Right renal cortex interstitium (tissue), 3 donors: ENCODE data around the gene DLG3. TPM values are rescaled to one million over a fixed set of nuclear protein-coding genes. Genes with fewer than 3 reads are reported as not detected.

Source experiments
- DNase-seq, 3 donors: peaks; one replicate each; pipeline ENCODE4 v3.0.0-alpha.2; 2013; ENCODE audit warnings: low read depth in 3 of 3, low spot score in 2 of 3
- polyA plus RNA-seq, 3 donors: library from polyadenylated mRNA; unstranded; fragments of 120-200 nt; gene quantifications; one replicate each; pipeline ENCODE4 v1.2.1, GENCODE V29; 2013; ENCODE audit not compliant: insufficient read length in 3 of 3

Gene DLG3
- polyA plus RNA-seq, 3 donors = 40.2 to 45.3 (median 44.8) TPM

DNA sequence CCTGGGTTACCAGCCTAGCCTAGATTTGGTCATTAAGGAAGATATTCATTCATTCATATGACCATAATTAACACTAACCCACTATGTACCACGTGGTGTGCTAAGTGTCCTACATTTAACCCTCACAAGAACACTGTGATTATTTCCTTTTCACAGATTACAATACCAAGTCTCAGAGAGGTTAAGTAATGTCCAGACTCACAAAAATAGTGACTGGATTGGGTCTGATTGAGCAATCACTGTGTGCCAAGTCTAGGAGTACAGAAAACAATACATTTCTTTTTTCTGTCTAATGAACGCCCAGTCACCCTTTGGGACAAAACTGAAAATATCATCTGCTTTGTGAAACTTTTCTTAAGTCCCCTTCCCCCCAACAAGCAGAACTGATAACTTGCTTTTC is 7.6 kb upstream of the DLG3 start:
- DNase-seq = no peak

DNA sequence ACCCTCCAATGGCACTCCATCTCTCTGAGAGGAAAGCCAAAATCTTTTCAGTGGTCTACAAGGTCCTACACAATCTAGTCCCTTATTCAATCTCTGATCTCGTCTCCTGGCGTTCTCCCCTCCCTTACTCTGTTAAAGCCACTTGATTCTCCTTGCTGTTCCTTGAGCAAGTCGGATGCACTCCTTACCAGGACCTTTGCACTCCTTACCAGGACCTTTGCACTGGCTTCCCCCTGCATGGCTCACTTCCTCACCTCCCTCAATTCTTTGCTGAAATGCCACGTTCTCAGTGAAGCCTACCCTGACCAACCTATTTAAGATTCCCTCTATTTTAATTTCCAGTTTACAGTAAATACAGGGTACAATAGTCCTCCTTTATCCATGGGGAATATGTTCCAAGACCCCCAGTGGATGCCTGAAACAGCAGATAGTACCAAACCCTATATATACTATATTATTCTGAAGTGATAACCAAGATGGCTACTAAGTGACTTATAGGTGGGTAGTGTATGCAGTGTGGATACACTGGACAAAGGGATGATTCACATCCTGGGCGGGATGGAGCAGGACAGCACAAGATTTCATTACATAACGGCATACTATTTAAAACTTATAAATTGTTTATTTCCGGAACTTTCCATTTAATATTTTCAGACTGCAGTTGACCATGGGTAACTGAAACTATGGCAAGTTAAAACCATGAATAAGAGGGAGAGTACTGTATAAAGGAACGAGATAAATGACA is 6.5 kb upstream of the DLG3 start:
- no peak for DNase-seq

DNA sequence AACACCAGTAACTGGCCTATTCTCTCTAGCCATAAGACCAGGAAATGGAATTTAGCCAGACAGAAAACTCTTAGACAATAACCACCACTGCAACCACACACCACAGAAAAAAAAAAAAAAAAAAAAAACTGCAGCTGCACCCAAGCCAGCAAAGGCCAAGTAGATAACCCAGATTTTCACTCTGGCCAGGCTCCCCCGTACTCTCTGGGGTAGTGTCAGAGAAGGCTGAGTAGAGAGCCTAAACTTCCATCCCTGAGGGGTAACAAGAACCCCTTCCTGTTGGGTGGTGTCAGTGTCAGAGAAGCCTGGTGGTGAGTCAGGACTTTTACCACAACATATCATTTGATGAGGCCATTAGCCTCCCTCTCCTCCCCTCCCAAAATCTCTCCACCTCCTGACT is 5.6 kb upstream of the DLG3 start:
- DNase-seq = no peak

DNA sequence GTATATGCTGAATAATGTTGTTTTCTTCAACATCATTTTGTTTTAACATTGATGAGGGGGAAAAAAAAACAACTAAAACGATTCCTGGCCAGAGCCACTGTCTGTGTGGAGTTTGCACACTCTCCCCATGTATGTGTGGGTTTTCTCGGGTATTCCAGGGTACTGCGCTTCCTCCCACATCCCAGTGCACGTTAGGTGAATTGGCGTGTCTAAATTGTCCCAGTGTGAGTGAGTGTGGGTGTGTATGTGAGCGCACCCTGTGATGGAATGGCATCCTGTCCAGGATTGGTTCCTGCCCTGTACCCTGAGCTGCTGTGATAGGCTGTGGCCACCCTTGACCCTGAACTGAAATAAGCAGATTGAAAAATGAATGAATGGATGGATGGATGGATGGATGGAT is 2.4 kb upstream of the DLG3 start:
- no peak for DNase-seq

GRCh38 chrX:70444946-70445656 is 466 bp downstream of the DLG3 start:
- no peak for DNase-seq

GRCh38 chrX:70445951-70446350 is 1.3 kb downstream of the DLG3 start:
- DNase-seq = no peak

DNA sequence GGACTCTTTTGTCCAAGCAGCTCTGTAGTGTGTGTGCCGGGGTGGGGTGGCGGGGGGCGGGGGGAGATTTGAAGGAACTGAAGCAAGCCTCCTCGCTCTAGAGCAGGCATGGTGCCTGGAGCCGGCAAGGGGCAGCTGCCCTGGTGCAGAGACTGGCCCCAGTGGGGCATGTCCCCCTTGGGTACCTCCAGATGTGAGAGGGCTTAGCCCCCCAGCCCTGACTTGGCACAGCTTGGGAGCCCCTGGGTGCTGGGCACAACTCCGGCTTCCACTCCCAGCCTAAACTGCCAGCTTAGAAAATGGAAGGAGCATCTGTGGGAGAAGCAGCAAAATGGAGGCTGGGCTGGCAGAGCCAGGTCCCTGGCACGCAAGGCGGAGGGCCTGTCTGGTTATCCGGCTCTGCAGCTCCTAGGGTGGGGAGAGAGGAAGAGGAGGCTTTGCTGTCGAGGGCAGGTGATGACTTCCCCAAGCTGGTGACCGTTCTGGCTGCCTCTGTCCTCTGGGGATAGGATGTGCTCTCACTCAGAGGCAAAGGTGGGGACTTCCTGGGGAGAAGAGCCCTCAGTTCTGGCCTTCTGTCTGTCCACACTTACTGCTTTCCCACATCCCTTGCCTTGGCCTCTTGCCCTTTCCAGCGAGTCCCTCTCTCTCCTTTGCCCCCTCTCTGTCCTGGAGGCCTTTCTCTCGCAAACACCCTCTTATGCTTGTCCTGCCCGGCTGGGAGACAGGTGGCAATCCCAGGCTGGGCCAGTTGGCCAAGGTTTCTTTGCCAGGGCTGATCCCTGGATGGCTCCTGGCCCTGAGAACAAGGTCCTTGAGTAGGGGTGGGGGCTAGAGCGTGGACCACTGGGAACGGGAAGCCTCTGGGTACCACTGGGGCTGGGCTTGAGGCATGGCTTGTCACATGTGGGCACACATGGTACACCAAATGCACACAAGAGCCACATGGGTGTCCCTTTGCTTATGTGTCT is 2.0 kb downstream of the DLG3 start:
- DNase-seq = no peak

- no peak for DNase-seq
These were observed 4.9 kb downstream of the DLG3 start for GRCh38 chrX:70449457-70449966.

DNA sequence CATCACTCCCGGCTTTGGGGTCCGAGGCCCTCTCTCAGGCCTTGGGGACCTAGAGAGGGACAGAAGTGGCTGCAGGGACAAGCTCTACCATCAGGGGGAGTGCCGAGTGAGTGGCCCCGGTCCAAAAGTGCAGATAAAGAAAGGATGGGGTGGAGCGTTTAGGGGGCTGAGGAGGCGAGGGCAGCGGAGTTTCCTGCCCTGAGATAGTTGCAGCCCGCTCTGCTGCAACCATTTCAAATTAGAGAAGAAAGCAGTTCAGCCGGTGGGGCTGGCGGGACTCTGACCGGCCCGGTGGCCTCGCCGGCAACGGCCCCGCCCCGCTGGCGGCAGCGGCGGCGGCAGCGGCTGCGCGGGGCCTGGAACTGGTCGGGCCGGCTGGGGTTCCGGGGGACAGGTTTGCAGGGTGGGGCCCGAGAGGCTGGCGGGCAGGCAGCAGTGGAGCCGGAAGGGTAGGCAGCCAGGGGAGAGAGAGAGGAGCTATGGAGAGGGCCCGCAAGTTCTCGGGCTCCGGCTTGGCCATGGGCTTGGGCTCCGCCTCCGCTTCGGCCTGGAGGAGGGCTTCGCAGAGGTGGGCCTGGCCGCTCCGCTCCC is 7.6 kb downstream of the DLG3 start:
- DNase-seq = no peak

DNA sequence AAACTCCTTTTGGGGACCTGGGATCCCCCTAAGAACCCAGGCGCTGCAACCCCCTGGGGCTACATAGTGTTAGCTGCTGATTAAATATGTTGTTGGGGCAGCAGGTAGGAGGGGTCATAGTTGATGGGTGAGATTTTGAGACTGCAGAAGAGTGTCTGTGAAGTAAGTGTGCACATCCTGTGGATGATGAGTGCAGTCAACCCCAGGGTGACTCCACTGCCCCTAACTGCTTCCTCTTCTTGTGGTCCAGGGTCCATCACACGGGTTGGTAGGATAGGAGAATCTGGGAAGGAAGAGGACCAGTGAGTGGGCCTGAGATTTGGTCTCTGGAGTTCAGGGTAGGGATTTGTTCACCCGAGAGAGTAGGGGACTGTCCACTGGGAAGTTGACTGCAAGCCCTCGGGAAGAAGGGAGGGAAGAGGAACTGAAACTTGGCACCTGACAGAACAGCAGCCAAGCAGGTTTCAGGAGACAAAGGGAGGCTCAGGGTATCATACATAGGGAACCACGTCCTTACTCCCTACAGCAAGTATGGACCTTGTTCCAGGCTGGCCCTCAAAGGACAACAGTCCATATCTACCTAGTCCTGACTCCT is 8.5 kb downstream of the DLG3 start:
- DNase-seq = no peak

DNA sequence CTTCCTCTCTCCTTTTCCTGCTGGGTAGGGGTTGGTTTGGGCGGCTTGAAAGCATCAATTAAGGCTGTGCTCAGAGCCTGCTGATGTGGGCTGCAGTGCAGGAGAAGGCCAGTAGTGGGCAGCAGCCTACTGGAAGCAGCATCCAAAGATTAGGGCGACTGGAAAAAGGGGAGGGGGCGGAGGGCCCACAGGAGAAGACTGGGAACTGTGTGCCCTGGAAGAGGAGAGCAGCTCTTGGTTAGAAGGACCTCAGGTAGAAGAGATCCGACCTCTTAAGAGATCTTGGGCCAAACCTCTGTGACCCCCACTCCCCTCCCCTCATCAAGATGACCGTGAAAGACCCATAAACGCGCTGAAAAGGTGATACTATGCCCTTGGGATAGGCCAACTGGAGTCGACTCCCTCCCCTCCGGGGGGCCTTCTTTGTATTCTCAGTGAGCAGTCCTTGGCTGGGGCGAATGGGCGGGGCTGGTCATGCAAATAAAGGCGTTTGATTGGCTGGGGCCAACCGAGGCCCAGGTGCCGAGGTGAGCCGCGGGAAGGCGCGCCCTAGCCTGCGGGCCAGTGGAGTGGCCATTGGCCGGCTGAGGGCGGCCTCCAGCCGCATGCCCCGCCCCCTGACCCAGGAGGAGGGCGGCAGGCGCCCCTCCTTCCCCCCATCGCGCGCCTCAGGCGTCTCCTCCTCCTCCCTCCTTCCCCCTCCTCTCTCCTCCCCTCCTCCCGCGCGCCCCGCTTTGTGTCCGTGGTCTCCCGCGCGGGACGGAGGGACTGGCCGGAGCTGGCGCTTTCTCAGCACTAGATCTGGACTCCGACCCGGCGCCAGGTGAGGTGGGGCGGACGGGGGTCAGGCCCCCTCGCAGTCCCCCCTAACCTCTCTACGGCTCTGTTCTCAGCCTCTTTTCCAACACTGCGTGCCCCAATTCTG is 10.1 kb downstream of the DLG3 start:
- DNase-seq = peak; percentile 68 to 69 (median 69)

DNA sequence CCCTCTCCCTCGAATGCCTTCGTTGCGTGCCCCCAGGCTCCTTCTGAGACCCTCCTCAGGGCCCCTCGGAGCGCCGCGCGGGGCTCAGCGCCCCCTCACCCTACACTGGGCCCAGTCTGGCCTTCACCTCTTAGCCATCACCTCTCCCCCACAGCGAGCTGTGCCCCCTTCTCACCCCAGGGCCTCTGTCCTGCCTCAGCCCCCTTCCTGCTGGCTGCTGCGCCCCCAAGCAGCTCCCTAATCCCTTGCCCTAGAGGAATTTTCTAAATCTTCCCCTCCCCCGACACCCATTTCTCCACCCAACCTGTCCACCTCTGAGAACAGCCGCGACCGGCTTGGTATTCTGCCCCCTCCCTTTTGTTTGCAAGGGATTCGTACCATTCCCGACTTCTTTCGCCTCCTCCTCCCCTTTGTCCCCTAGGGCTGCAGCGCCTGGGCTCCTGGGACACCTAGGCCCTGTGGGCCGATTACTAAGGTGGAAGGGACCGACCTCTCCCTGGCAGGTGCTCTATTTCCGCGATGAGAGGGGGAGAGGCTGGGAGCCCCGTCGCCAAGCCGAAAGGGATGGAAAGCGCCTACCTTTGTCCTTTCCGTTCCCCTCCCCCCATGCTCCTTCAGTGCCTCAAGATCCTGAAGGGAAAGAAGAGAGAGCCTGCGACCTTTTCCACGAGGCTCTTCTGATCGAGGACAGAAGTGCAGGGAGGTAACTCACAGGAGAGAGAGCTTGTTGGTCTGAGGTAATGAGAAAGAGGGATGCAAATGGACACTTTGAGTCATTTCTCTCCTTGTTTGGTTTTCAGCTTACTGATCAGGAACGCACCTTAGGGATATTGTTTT is 10.9 kb downstream of the DLG3 start:
- DNase-seq = no peak

- no peak for DNase-seq
These were observed 11.6 kb downstream of the DLG3 start for GRCh38 chrX:70456256-70456655.

DNA sequence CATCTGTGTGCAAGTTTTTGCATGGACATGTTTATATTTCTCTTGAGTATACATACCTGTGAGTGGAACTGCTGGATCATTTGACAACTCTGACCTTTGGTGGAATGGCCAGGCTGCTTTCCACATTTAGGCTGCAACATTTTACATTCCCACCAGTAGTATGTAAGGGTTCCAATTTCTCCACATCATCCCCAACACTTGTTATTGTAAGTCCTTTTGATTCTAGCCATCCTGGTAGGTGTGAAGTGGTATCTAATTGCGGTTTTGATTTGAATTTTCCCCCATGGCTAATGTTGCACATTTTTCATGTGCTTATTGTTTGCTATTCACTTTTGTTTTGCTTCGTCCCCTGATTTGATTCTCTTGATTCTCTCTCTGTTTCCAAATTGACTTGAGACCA is 16.4 kb downstream of the DLG3 start:
- DNase-seq = no peak

DNA sequence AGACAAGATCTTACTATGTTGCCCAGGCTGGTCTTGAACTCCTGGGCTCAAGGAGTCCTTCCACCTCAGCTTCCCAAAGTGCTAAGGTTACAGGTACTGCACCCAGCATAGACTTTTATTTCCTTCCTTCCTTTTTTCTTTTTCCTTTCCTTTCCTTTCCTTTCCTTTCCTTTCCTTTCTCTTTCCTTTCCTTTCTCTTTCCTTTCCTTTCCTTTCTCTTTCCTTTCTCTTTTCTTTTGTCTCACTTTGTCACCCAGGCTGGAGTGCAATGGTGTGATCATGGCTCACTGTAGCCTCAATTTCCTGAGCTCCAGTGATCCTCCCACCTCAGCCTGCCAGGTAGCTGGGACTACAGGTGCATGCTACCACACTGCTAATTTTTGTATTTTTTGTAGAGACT is 19.4 kb downstream of the DLG3 start:
- no peak for DNase-seq

DNA sequence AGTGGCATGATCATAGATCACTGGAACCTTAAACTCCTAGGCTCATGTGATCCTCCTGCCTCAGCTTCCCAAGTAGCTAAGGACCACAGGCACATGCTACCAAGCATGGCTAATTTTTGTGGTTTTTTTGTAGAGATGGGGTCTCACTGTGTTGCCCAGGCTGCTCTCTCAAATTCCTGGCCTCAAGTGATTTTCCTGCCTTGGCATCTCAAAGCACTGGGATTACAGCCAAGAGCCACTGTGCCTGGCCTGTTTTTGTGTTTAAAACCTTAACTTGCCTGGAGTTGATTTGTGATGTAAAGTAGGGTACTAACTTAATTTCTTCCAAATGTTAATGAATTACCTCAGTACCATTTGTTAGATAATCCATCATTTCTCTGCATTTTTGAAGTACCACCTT is 22.3 kb downstream of the DLG3 start:
- no peak for DNase-seq

DNA sequence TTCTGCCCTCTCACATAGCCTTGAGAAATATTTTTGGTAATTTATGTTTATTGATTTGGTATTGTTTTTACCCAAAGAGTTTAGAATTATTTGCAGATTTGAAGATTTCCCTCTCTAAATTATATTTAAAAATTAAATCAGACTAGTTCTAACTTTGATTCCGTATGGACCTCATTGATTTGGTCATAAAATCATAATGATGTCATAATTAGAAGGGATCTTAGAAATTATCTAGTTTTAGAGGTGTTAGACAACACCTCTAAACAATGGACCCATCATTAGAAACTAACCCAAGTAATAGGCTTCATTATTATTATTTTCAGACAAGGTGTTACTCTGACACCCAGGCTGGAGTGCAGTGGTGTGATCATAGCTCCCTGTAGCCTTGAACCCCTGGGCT is 24.1 kb downstream of the DLG3 start:
- no peak for DNase-seq

GRCh38 chrX:70470850-70471289 is 26.2 kb downstream of the DLG3 start:
- no peak for DNase-seq
